ENCODE results near the gene TBL1XR1.

TBL1XR1 gene

GRCh38 chr3:177119829-177120228 is 77.5 kb downstream of the TBL1XR1 start:
- no peak for TF ChIP-seq CTCF (IDR thresholded peaks at IDR 0.05; ENCODE audit: low read depth, low read length, missing control alignments)
- in situ Hi-C loops (cut with HindIII; ENCODE audit: low sequenced_read_pairs), result no loop called here
- DNase-seq (ENCODE audit: low read depth), result no peak
- H3K4me3 ChIP-seq (ENCODE audit: low read depth, low read length), result no peak overlapping the region

GRCh38 chr3:177114253-177114652 is 83.0 kb downstream of the TBL1XR1 start:
- H3K4me3 ChIP-seq (ENCODE audit: low read depth, low read length), result no peak overlapping the region
- no peak for TF ChIP-seq CTCF (IDR thresholded peaks at IDR 0.05; ENCODE audit: low read depth, low read length, missing control alignments)
- in situ Hi-C loops (cut with HindIII; ENCODE audit: low sequenced_read_pairs), result no loop called here
- no peak for DNase-seq (ENCODE audit: low read depth)

- no peak overlapping the region for H3K4me3 ChIP-seq (ENCODE audit: low read depth, low read length)
- TF ChIP-seq CTCF (IDR thresholded peaks at IDR 0.05; ENCODE audit: low read depth, low read length, missing control alignments), result no peak
- DNase-seq (ENCODE audit: low read depth), result no peak
- in situ Hi-C loops (cut with HindIII; ENCODE audit: low sequenced_read_pairs), result no loop called here
These were observed 85.7 kb downstream of the TBL1XR1 start for GRCh38 chr3:177111541-177111949.

GRCh38 chr3:177110895-177111294 is 86.4 kb downstream of the TBL1XR1 start:
- TF ChIP-seq CTCF (IDR thresholded peaks at IDR 0.05; ENCODE audit: low read depth, low read length, missing control alignments), result no peak
- DNase-seq (ENCODE audit: low read depth), result no peak
- in situ Hi-C loops (cut with HindIII; ENCODE audit: low sequenced_read_pairs), result no loop called here
- H3K4me3 ChIP-seq (ENCODE audit: low read depth, low read length), result no peak overlapping the region

GRCh38 chr3:177110386-177110785 is 86.9 kb downstream of the TBL1XR1 start:
- TF ChIP-seq CTCF (IDR thresholded peaks at IDR 0.05; ENCODE audit: low read depth, low read length, missing control alignments), result no peak
- H3K4me3 ChIP-seq (ENCODE audit: low read depth, low read length), result no peak overlapping the region
- in situ Hi-C loops (cut with HindIII; ENCODE audit: low sequenced_read_pairs), result no loop called here

GRCh38 chr3:177109688-177110330 is 87.5 kb downstream of the TBL1XR1 start:
- in situ Hi-C loops (cut with HindIII; ENCODE audit: low sequenced_read_pairs), result no loop called here
- no peak overlapping the region for H3K4me3 ChIP-seq (ENCODE audit: low read depth, low read length)
- no peak for DNase-seq (ENCODE audit: low read depth)
- no peak for TF ChIP-seq CTCF (IDR thresholded peaks at IDR 0.05; ENCODE audit: low read depth, low read length, missing control alignments)

More at GRCh38 chr3:177110386-177110785, 86.9 kb downstream of the TBL1XR1 start:
- no peak for DNase-seq (ENCODE audit: low read depth)
